ENCODE results near the gene IL5.
"Not testable (repeated sequence)": the region's sequence is repeated elsewhere in the genome, so short reads cannot be mapped to it uniquely, and the experiment has no call there.

Gene IL5

DNA sequence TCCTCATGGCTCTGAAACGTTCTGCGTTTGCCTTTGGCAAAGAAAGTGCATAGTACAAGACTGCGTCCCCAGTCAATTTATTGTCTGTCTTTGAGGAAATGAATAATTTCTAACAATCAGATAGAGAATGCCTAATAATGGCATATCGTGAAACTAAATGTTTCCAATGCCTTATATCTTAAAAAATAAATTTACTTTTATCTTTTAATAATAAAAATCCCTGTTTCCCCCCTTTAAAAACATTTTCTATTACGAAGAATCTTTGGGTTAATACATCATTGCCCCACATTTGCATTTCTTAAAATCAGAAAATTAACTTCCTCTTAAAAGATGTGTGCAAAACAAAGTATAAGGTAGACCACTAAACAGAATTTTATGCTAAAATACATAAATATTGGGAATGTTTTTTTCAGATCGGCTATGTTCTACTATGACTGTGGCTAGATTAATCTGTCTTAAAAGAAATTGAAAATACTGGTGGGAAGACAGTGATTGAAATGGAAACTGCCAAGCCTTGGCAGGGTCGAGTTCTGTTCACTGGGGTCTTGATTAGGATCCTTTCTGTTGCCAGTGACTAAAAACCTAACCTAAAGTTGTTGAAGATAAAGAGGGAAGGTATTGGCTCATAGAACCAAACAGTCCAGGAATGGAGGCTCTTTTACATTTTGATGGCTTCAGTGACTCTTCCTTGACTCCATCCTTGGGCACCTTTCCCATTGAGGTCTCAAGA, at the start of gene IL5:
Gene IL5 (minus strand): TSS at position 51 of the 730 bp plus-strand sequence. CDS start 44 bp downstream, at position 7.
- no peak within 1 kb of the TSS for H3K4me3 ChIP-seq (ENCODE audit: low read depth, low read length)

DNA sequence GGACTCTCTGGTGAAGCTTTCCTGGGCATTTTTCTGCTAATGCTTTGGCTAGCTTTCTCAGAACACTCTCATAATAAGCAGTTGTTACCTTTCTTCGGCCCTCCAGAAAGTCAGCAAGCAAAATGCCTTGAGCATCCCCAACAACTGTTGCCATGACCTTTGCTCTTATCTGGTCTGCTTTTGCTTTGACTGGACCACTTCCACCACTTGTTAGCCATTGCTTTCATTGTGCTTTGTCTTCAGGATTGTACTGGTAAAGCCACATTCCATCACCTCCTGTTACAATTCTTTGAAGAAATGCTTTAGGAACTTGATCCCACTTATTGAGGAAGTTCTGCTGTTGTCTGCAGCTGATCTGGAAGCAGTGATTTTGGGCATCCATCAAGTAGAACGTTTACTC, 49.2 kb upstream of the IL5 start:
- H3K4me3 ChIP-seq (ENCODE audit: low read depth, low read length): no peak overlapping the region

DNA sequence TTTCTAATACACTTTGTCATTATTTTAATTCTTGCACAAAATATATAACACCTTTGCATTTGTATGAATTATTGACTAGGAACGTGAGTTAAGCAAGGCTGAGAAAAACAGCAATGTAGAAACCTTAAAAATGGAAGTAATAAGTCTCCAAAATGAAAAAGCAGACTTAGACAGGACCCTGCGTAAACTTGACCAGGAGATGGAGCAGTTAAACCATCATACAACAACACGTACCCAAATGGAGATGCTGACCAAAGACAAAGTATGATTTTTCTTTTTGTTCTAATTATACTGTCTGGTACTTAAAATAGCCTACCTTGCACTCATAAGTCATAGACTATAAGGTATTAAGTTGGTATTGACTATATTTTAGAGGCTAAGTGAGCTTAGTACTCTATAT, 47.8 kb upstream of the IL5 start:
- H3K4me3 ChIP-seq (ENCODE audit: low read depth, low read length): no peak overlapping the region

DNA sequence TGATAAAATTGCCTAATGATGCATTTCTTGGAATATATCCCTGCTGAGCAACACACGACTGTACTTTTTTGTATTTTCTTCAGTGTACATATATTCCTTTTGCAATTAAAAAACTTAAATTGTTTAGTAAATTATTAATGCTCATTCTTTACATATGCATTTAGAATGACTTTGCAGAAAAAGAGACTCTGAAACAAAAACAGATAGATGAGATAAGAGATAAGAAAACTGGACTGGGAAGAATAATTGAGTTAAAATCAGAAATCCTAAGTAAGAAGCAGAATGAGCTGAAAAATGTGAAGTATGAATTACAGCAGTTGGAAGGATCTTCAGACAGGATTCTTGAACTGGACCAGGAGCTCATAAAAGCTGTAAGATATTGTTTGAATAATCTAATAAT, 46.1 kb upstream of the IL5 start:
- H3K4me3 ChIP-seq (ENCODE audit: low read depth, low read length): no peak overlapping the region

- H3K4me3 ChIP-seq (ENCODE audit: low read depth, low read length): no peak overlapping the region
Measured at GRCh38 chr5:132586063-132586462, 42.7 kb upstream of the IL5 start.

- not testable (repeated sequence) for H3K4me3 ChIP-seq (ENCODE audit: low read depth, low read length)
Measured at GRCh38 chr5:132584560-132584959, 41.2 kb upstream of the IL5 start.

GRCh38 chr5:132576123-132576522, 32.8 kb upstream of the IL5 start:
- H3K4me3 ChIP-seq (ENCODE audit: low read depth, low read length): no peak overlapping the region

DNA sequence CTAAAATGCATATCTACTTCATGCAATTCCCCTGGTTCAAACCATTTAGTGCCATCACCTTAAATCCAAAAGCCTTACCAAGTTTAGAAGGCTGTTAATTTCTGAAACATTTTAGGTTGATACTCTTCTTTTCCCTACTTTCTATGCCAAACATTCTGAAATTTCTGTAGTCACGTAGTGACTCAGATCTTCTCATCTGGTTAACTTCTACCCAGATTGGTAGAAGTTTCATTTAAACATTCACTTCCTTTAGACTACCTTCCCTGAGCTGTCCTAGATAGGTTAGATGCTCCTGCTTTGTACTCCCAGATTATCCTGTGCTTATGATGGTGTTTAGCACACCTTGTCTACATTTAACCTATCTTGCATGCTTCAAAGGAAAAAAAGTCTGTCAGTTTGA, 23.3 kb upstream of the IL5 start:
- H3K4me3 ChIP-seq (ENCODE audit: low read depth, low read length): no peak overlapping the region

GRCh38 chr5:132564555-132564954, 21.2 kb upstream of the IL5 start:
- not testable (repeated sequence) for H3K4me3 ChIP-seq (ENCODE audit: low read depth, low read length)

GRCh38 chr5:132561601-132562000, 18.3 kb upstream of the IL5 start:
- H3K4me3 ChIP-seq (ENCODE audit: low read depth, low read length): no peak overlapping the region

- H3K4me3 ChIP-seq (ENCODE audit: low read depth, low read length): no peak overlapping the region
Measured at GRCh38 chr5:132559383-132560060, 16.2 kb upstream of the IL5 start.

DNA sequence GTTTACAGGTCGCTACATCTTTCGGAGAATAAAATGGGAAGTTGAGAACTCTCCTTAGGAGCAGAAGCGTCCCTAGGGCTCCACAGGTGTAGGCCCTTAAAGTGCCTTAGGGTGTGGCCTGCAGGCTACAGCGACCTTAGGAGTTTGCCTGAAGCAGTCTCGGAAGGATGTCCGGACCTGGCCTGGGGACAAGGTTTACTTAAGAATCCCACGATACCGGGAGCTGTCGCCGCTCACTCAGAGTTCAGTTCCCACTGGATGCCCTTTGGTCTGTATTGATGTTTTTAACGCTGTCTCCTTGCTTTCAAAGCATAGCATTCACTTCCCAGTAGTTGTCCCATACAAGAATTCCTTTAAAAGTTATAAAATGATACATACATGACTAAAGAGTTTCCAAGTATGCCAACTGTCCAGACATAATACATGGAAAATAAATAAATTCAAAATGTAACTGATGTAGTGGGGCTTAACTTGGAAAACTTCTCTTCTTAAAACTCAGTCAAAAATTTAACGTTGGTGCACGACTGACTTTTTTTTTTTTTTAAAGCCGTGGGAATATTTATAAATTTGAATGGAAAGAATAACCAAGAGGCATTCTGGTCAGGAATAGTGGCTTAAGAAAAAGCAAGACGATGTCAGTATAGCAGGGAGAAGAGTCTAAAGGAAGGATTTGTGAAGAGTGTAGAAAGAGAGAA, 14.3 kb upstream of the IL5 start:
- H3K4me3 ChIP-seq (ENCODE audit: low read depth, low read length): peak overlapping the region; percentile 78

DNA sequence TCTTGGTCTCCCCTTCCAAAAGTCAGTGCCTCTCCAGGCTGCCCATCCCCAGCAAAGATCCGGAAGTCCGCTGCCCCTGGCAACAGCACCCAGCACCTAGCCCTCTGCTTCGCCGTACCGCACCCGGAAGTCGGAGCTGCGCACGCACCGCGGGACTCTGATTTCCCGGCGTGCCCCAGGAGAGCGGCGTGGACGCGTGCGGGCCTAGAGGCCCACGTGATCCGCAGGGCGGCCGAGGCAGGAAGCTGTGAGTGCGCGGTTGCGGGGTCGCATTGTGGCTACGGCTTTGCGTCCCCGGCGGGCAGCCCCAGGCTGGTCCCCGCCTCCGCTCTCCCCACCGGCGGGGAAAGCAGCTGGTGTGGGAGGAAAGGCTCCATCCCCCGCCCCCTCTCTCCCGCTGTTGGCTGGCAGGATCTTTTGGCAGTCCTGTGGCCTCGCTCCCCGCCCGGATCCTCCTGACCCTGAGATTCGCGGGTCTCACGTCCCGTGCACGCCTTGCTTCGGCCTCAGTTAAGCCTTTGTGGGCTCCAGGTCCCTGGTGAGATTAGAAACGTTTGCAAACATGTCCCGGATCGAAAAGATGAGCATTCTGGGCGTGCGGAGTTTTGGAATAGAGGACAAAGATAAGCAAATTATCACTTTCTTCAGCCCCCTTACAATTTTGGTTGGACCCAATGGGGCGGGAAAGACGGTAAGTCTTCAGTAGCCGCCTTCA, 13.6 kb upstream of the IL5 start, which contains the start of gene RAD50:
Gene RAD50 (plus strand): TSS at position 215 of the 715 bp plus-strand sequence. CDS start 348 bp downstream, at position 563.
- peak within 1 kb of the TSS; percentile 78 for H3K4me3 ChIP-seq (ENCODE audit: low read depth, low read length)

GRCh38 chr5:132556153-132556762, 12.9 kb upstream of the IL5 start:
- peak overlapping the region; percentile 78 for H3K4me3 ChIP-seq (ENCODE audit: low read depth, low read length)

- no peak overlapping the region for H3K4me3 ChIP-seq (ENCODE audit: low read depth, low read length)
Measured at GRCh38 chr5:132549576-132549975, 6.3 kb upstream of the IL5 start.

GRCh38 chr5:132548834-132549233, 5.5 kb upstream of the IL5 start:
- not testable (repeated sequence) for H3K4me3 ChIP-seq (ENCODE audit: low read depth, low read length)

GRCh38 chr5:132547269-132547668, 3.9 kb upstream of the IL5 start:
- H3K4me3 ChIP-seq (ENCODE audit: low read depth, low read length): no peak overlapping the region

- no peak overlapping the region for H3K4me3 ChIP-seq (ENCODE audit: low read depth, low read length)
Measured at GRCh38 chr5:132546108-132546507, 2.8 kb upstream of the IL5 start.

DNA sequence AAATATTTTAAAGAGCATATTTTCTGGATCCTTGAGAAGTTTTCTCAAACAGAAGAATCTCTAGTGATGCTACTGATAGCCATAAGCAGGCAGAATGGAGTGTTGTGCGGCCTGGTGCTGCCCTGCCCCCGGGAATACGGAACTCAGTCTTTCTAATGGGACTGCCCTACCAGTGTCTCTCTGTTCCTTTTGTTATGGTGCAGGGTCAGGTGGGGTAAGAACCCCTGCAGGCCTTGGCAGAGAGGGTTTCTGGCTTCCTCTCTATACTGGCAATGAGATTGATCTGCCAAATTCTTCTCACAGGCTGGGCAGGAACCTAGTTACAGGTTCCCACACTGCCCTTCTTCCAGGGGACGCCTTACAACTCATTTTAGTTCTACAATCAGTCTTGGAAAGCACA, 2.6 kb downstream of the IL5 start:
- H3K4me3 ChIP-seq (ENCODE audit: low read depth, low read length): no peak overlapping the region

DNA sequence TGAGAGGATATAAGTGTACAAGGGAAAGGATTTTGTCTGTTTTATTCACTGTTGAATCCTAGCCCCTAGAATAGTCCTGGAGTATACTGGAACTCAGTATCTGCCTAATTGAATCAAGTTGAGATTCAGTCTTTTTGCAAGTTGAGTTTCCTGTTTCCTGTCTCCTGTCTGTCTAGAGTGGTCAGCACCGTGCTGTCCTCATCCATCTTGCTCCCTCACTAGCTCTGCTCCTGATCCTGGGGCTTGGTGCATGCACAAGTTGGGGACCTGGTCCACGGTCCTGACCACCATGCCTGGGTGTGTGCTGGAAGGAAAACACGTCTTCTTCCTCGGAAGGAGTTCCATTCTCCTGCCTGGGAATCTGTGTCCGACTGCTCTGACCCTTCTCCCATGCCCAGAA, 3.2 kb downstream of the IL5 start:
- H3K4me3 ChIP-seq (ENCODE audit: low read depth, low read length): no peak overlapping the region

GRCh38 chr5:132539716-132540115, 3.6 kb downstream of the IL5 start:
- no peak overlapping the region for H3K4me3 ChIP-seq (ENCODE audit: low read depth, low read length)

Measured in iPS-11a (cell line).